NCI-H748 (cell line): ENCODE data around the gene CLGN.

Experiments
- DNase-seq: peaks from one replicate; lab custom pipeline; 2025; ENCODE audit not compliant: unreplicated experiment; lab: John Stamatoyannopoulos, UW

The CLGN gene

DNA sequence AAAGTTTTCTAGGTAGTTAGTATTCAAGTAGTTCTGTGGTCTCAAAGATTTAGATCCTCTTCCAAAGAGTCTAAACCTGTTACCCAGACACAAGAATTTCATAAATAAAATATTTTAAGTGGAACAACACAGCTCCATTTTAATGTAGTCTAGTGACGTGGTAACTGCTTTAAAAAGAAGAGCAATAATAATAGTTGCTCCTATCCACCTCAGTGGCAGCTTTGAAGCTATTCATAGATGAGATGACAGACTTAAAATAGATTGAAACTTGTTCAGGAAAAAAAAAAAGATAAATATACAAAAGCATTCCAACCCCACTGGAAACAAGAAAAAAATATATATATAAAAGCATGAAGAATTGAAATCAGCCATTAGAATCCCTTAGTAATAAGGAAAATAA, 39.4 kb downstream of the CLGN start:
- no peak for DNase-seq

DNA sequence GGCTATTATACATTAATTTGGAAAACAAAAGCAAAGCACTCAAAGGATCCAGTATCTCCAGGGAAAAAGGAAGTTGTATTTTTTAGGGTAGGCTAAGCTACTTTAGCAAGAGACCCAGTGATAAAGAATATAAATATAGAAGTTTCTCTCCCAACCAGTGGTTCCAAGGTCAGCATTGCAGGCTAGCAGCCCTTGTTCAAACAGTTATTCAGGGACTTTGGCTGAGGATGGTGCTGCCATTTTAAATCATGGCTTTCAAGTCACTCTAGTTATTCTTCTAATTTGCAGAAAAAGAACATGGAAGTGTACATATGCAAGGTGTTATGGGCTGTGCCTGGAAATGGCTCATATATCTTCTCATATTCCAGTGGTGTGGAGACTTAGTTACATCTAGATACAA, 44.7 kb downstream of the CLGN start:
- DNase-seq = no peak

DNA sequence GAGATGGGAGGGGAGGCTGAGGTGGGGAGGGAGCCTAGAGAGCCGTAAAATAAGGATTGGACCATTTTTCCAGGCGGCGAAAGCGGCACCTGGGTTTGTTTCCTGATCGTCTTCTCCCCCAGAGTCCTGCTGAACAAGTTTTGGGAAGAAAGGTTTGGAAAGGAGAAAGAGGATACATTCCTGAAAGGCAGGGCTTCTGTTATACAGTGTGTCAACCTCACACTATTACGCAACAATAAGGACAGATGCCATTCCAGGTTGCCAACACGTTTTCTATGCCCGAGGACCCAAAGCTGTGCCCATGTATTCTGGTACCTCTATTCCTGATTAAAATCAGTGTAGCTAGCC, 53.3 kb downstream of the CLGN start:
- no peak for DNase-seq

DNA sequence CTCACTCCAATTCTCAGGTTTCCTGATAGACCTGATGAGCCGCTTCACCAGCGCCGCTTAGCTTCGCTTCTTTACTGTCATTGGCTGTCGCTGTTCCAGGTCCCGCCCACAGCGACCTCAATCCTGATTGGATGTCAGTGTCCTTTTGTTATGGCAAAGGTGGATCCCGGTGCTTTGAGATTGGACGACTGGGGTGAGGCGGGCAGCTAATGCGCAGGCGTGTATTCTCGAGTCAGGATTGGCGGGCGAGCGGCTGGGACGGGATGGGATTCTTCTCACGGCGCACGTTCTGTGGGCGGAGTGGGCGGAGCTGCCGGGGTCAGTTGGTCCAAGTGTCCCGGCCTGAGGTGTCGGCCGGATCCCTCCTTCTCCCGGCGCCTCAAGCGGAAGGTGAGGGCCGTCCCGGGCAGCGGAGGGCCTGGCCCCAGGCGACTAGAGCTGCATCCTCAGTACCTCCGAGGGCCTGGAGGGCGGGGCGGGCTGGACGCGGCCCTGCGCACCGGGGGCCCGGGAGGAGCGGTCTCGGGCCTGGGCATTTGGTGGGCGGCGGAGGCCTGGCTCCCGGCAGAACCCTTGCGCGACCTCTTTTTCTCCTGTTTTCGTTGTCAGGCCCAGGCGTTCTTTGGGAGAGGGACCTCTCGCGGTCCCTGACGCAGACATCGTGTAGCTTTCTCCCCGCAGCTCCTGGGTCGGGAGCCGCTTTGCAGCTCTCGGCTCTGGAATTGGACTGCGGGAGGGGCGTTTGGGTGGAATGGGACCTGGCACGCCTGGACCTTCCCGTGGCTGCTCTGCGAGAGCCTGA, 53.9 kb downstream of the CLGN start, which contains the start of gene SCOC:
Gene SCOC (plus strand): TSS at position 319 of the 802 bp plus-strand sequence. CDS start 5,525 bp downstream, outside the sequence.
- DNase-seq = peak; percentile 98

DNA sequence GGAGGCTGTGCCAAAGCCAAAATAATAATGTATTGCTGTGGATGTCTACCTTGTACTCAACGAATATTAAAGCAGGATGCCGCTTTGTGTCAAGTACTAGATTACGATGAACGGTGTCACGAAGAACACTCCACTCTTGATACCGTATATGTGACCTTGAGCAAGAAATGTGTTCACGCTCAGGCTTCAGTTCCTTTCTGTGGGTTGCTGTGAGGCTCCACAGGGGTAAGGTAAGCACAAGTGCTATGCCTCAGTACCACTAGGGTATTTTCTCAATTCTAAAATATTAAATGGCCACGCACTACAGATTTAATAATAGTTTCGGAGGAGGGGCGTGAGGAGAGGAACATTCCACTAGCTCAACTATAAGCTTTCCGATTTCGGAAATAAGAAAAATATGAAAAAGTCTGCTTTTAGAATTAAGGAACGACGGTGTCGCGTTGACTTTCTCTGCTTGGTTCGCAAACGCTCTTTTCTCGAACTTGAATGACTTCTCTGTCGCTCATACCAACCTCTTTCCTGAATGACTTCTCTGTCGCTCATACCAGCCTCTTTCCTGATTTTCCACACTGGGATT, 54.6 kb downstream of the CLGN start:
- DNase-seq = peak; percentile 45

DNA sequence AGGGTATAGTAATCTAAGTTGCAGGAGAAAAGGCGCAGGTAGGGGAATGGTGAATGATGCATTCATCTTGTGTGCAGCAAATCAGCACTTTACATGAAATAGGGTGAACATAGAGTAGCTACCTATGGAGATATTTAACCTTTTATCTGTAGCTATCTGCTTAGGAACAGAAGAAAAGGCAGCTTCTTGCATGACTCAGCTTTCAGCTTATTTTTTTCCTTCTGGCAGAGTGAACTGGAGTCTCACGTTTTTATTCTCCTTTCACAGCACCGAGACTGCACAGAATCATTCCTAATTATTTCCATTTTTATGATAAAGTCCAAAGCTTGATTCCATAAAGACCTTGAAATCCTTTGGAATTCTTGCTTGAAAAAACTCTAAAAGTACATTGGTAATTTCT, 58.8 kb downstream of the CLGN start:
- DNase-seq = no peak

DNA sequence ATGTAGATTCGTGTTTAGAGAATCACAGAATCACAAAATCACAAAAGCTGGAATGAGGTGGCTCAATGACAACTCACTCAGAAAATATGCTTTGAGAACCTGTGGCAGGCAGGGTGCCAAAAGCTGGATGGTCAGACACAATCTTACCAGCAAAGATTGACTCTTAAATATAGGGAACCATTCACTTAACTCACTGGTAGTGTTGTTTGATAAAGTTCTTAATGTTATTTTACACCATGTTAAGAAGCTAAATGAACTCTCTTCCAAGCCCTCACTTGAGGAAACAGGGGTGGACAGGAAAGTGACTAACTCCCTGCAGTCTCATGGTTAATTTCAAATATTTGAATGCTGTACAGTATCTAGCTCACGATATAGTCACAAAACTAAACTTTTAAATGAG, 59.7 kb downstream of the CLGN start:
- no peak for DNase-seq

DNA sequence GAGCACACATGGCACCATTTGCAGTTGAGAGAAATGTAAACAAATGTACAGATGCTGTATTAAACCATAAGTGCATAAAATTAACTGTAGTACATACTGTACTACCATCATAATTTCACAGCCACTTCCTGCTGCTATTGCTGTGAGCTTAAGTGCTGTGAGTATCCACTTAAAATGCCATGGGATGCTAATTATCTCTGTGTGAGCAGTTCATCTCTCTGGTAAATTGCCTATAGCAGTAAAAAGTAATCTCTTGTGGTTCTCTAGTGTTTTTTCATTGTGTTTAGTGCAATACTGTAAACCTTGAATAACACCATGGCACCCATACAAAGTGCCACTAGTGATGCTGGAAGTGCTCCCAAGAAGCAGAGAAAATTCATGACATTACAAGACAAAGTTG, 63.9 kb downstream of the CLGN start:
- DNase-seq = peak; percentile 84

DNA sequence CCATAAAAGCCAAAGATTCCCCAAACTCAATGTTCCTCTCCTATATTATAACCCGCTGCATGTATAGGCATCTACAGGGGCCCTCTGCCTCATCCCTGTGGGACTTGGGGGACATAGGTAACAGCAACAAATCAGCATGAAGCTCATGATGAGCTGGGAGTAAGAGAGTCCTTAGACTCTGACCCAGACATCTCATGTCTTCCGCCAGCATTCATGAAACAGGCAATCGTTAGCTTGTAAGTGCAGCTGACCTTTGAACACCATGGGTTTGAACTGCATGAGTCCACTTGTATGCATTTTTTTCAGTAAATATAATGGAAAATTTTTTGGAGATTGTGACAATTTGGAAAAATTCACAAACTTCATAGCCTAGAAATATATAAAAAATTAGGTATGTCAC, 64.4 kb downstream of the CLGN start:
- no peak for DNase-seq

DNA sequence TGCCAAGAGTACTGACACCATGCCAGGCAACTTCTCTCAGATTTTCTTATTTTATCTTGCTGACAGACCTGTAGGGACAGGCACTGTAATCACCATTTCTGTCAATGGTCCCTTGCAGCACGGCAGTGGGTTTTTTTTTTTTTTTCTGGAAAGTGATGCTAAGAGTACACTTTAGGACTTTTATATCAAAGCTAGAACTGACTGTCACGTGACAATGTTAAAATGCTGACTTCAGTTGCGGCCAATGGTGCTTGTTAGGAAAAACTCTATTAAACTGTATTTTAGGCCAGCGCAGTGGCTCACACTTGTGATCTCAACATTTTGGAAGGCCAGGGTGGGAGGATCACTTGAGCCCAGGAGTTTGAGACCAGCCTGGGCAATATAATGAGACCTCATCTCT, 66.3 kb downstream of the CLGN start:
- no peak for DNase-seq

DNA sequence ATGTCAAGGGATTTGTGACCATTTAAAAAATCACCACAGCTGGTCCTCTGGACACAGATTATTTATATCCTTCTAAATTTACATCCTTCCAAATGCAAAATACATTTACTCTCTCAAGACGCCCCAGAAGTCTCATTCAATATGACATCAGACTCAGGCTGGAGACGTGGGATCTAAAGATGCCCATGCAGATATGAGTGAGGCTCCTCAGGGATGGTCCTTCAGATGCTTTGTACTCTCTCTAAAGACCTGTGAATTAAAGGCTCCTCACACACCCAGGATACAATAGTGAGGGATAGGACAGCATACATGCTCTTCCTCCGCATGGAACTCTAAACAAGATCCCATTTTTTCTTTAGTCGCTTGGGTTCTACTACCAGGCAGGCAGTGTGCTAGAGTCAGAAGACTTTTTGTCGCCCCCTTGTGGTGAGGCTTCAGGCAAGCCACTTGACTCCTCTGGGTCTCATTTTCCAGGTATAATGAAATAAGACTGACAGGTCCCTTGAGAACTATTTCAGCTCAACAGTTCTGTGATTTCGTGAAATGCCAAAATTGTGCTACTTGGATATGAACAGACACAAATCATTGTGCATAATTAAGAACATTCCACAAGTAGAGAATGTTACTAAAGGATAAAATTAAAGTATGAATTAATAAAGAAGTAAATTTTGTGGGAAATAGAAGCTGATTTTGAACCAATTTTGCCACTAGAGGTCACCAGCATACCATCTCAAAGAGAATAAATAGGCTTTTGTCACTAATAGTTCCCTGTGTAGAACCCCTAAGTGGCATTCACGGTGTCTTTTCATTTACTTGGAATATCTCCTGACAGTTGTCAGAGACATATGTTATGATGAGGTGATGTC, 67.7 kb downstream of the CLGN start:
- peak; percentile 84 for DNase-seq

DNA sequence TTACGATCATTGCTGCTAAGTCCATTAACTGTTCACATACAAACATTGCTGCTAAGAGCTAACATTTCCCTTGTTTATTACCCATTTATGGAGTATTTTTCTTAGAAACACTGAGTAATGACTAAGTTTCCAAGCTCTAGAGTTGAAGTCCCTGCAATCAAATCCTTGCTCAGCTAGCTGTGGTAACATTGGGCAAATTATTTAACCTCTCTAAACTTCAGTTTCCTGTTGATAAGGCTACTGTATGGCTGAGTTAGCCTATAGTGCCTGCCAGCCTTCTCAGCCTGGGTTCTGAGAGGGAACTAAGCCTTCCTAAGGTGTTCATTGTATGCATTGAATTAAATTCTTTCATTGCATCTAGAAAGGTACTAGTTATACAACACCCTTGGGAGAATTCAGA, 69.2 kb downstream of the CLGN start:
- no peak for DNase-seq

DNA sequence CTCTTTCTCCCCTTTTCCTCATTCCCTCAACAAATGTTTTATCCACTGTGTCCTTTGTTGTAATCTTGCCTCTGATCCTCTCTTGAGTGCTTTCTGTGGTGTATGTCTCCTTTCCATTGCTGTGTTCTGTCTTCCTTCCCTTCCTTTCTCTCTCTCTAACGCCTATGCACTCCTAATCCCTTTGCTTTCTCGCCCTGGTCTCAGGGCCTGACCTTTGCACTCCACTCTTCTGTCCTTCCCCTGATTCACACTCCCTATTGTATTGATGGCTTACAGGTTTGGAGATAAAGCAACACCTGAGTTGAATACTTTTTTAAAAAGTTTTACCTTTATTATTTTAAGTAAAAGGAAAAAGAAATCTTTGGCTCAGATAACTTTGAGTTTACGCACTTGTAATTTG, 69.6 kb downstream of the CLGN start:
- no peak for DNase-seq

DNA sequence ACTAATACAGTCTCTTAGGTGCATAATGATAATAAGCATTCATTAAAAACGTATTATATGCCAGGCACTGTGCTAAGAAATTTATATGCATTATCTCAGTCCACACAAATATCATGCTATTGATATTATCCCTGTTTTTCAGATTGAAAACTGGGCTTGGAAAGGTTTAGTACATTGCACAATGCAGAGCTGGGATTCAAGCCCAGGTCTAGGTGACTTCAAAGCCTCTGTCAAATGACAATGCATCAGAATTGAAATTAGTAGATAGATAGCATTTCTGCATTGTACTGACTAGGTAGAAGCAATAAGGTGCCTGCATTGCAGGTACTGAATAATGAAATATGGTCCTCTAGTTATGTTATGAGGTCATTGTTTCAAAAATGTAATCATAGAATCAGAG, 72.2 kb downstream of the CLGN start:
- no peak for DNase-seq

DNA sequence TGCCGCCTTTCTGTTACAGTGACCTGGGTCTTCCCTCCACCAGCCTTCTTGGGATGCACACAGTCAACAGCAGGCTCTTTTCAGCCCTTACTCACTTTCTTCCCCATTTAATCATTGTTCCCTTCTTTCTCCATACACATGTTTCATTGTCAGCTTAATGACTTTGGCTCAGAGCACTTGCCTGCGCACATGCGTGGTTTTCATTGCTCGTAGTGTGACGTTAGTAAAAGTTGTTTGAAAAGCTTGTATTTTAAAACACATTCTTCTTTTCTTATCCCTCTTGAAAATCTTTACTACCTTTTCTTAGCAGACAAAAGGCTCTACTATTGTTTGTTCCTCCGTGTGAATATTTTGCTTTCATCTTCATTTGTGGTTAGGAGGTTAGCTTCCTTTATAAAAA, 73.7 kb downstream of the CLGN start:
- no peak for DNase-seq

DNA sequence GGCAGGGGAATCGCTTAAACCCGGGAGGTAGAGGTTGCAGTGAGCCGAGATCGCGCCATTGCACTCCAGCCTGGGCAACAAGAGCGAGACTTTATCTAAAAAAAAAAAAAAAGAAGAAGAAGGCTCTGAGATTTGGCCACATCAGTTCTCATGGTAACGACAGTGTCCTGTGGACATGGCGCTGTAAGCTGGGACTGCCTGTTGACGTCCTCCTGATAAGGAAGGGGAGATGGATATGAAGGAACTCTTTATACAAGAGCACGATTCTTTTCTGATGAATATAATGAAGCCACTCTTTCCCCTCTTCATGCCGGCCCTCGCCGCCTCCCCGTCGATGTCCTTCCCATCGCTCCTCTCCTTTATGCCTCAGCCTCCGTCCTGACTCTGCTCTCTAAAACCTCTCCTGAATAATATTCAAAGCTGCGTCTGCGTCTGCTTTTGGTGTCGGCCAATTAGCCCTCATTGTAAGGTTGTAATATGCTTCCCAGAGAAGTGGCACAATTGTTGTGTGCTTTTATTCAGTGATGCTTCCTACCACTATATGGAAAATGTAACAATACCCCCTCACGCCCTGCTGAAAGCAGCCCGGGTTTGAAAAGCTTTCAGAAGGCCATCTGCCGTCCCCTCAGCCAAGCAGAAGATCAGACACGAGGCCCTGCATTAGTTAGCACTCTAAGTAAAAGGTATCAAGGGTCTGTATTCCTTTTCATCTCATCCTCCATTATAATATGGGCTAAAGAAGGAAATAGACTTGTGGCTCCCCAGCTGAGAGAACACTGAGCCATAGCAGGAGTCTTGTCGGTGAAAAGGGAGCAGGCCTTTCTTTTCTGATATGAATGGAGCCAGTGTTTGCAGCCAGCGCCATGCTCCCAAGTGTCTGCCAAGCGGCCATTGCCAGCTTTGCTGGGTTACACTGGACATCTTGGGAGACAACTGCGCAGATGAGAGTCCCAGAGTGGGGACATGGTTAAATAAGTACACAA, 76.1 kb downstream of the CLGN start:
- DNase-seq = no peak

DNA sequence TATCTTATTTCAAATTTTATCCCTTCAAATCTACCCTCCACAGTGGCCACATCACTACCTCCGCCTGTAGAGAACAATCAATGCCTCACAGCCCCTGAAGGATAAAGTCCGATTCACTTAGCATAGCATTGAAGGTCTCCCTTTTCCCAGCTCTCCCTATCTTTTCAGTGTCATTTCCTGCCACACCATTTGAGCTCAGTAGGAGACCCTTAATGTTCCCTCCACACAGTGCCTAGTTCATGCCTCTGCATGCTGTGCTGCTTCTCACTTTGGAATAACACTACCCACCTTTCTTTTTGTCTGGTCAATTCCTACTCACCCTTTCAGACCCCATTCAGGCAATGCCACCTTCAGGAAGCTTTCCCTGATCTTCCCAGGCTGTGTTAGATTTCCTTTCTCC, 77.6 kb downstream of the CLGN start:
- DNase-seq = no peak

DNA sequence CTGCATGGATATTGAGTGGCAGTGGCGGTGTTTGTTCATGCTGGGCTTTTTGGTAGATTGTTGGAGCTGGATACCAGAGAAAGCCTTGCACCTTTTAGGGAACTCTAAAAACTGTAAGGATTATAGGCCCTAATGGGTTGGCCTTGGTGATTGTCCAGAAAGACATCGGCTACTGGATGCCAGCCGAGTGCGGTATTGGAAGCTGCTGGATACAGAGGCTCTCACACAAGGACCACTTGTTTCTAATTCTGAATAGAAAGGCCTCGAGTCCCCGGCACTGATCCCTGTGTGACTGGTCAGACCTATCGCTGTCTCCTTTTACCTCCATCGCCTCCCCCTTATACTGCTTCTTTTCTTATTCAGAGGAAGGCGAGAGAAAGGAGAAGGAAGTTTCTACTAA, 81.3 kb downstream of the CLGN start:
- DNase-seq = no peak

DNA sequence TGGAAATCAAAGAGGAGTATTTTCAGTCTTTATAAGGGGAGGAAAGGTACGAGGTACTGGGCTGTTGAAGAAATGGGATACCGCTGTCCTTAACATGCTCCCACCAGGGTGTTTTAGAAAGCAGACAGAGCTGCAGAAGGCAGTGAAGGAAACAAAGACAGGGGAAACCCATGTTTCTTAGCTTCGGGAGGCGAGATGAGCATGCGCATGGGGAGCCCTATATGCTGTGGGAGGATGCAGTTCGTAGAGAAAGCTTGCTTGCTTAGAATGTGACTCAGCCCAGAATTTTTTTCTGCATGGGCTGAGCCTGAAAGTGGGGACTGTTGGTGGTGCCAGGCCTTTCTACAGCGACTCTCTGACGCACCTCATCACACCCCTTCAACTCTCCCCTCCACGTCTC, 82.8 kb downstream of the CLGN start:
- DNase-seq = no peak

DNA sequence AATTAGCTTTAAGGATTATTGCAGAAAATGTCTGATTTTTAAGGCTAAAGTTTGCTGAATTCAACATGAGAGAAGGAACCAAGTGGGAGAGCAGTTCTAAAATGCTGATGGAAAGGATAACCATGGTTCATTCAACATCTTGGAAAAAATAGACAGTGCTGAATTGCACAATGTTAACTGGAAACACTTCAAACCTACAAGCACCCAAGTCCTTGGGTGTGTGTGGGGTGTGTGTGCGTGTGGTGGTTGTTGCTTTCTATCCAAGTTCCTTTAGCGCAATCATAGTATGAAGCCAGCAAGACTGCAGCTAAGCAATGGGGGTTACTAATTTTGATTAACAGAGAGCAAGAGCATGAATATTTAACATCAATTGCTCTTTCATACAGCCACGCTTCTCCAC, 83.3 kb downstream of the CLGN start:
- no peak for DNase-seq

DNA sequence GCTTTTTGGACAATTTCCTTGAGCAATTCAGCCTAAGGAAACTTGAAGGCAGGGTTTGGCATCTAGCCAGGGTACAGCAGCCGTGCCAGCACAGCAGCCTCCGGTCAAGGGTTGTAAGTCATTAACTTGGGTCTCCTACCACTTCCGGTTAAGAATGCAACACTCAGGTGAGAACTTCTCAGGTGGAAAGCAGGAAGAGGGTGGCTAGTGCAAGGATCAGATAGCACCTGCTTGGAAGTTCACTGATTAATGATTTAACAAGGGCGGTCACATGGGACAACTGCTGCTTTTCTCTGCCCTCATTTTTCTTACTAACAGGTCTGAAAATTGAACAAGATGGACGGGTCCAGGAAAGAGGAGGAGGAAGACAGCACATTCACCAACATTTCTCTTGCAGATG, 84.1 kb downstream of the CLGN start:
- DNase-seq = no peak
